Activated naive CD8-positive, alpha-beta T cell treated with anti-CD3 and anti-CD28 coated beads, Interleukin-2, amount 10 ng/mL, durations not matched to agents 7 days and 5 days (primary cell): ENCODE measurements around the gene CSNK1A1. TPM values are rescaled to one million over a fixed set of nuclear protein-coding genes. Genes with fewer than 3 reads are reported as not detected.
A peak's percentile ranks its signal among the peaks of the same experiment; 100 is the strongest.
"Not testable (repeated sequence)": the region's sequence is repeated elsewhere in the genome, so short reads cannot be mapped to it uniquely, and the experiment has no call there.

Experiments
- ATAC-seq: fragments of 150-1000 bp; cut with Tn5 transposase; one replicate; pipeline ENCODE4 v1.10.0; 2021; ENCODE audit warnings: low read depth, moderate library complexity
- POLR2A ChIA-PET: fragments of 350-600 bp; sonication (Branson Sonifier 250); formaldehyde crosslinking; loops from one replicate; lab custom pipeline; 2021; ENCODE audit warnings: antibody characterized with exemption; lab: Charles Lee
- DNase-seq: peaks from one replicate; pipeline ENCODE4 v3.0.0; 2021
- H3K27ac Mint-ChIP-seq: one replicate; pipeline ENCODE4 v1.8.0; 2022; ENCODE audit warnings: mild to moderate bottlenecking, mixed read lengths
- H3K27me3 Mint-ChIP-seq: one replicate; pipeline ENCODE4 v1.8.0; 2022; ENCODE audit warnings: mild to moderate bottlenecking, moderate library complexity, mixed read lengths
- H3K36me3 Mint-ChIP-seq: one replicate; pipeline ENCODE4 v1.8.0; 2021; ENCODE audit warnings: mild to moderate bottlenecking, mixed read lengths
- H3K4me1 Mint-ChIP-seq: one replicate; pipeline ENCODE4 v1.8.0; 2021; ENCODE audit warnings: mixed read lengths
- H3K4me3 Mint-ChIP-seq: one replicate; pipeline ENCODE4 v1.8.0; 2022; ENCODE audit warnings: mild to moderate bottlenecking, moderate library complexity, mixed read lengths
- H3K9me3 Mint-ChIP-seq: one replicate; pipeline ENCODE4 v1.8.0; 2021; ENCODE audit warnings: mixed read lengths
- total RNA-seq, 2 experiments: library from RNA; stranded (reverse); gene quantifications; one replicate each; pipeline ENCODE4 v1.2.3, GENCODE V29; 2021

CSNK1A1 gene
- total RNA-seq, 2 experiments from 2014 or later, result 176 to 191 TPM

DNA sequence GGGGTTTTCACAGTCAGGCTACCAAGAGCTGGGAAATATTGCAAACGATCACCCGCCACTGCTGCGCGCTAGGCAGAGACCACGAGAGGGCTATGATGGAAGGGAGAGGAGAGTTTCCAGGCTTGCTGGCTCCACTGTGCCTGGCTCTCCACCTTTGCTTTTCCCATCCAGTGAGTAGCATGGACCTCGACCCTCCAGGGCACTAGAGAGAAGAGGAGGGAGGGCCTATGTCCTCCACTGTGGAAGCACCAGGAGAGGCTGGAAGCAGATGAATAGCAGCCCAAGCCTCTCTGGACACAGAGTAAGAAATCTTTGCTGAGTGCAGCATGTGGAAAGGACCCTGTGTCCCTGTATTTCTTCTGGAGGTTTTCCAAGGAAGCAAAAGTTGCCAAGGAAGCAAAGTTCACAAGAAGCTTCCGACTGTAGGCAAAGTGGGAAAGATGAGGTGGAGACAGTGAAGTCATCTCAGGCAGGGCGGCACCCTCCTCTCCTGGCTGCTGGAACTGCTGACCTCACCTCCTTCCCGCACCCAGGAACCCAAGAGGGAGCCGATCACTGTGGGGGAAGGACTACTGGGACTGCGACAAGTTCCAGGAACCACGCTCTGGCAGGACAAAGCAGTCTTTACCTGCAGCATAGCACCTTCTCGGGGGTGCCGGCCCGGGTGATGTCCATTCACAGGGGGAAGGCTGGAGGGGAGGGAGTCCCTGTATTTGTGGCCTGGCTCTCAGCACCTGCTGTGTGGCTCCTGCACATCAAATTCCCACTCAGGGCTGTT lies 79.6 kb downstream of the CSNK1A1 start:
- Mint-ChIP-seq H3K4me1 (no peaks in the 10 kb centered on the region), H3K9me3 (no peaks in the 10 kb centered on the region), H3K4me3 (no peak overlapping the region), H3K36me3 (no peaks in the 10 kb centered on the region), H3K27me3 (peaks cover 5% of the 10 kb centered on the region), H3K27ac (no peak overlapping the region)
- DNase-seq (no peak), ATAC-seq (no peak)
- POLR2A ChIA-PET, result no interaction called here

DNA sequence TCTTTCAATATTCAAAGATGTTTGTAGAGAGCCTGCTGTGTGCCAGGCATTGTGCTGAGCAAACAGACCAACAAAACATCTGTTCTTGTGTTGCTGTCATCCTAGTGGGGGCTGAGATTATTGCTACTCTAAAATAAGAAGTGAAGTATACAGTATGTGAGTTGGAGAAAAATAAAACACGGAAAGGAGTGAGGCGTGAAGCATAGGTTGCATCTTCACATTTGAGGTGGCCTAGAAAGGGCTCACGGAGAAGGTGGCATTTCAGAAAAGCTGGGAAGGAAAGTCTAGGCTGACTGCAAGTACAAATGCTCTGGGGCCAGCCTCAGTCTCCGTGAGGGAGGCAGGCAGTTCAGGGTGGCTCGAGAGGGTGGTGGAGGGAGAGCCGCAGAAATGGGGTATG lies 80.3 kb downstream of the CSNK1A1 start:
- no peak for DNase-seq
- ATAC-seq, result no peak
- POLR2A ChIA-PET, result no interaction called here
- no peaks in the 10 kb centered on the region for H3K36me3 Mint-ChIP-seq
- H3K9me3 Mint-ChIP-seq, result no peaks in the 10 kb centered on the region
- H3K27ac Mint-ChIP-seq, result no peak overlapping the region
- H3K4me1 Mint-ChIP-seq, result no peaks in the 10 kb centered on the region
- H3K27me3 Mint-ChIP-seq, result peaks cover 5% of the 10 kb centered on the region
- no peak overlapping the region for H3K4me3 Mint-ChIP-seq

DNA sequence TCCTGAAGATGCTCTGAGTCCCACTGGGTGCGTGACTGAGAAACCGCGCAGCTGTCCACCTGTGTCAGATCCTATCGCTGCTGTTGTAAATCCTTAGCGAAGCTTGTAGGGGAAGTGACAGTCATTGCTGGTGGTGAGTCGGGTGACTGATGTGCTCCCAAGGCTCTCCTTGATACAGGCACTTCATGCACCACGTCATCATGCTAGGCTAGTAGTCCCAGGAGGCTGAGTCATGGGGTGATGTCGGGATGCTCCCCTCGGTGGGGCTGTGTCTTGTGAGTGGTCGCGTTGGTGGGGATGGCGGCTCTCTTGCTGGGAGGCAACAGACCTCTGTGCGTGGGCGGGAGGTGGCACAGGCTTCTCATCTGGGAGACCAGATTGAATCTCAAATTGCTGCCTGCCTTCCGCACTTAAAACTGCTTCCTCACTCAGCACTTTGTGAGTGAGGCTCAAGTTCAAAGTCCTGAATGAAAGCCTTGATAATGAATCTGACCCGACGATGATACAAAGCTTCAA lies 84.7 kb downstream of the CSNK1A1 start:
- no peaks in the 10 kb centered on the region for H3K9me3 Mint-ChIP-seq
- DNase-seq (no peak), ATAC-seq (no peak)
- no peak overlapping the region for H3K4me3 Mint-ChIP-seq
- peaks cover 8% of the 10 kb centered on the region for H3K27me3 Mint-ChIP-seq
- no peaks in the 10 kb centered on the region for H3K4me1 Mint-ChIP-seq
- H3K27ac Mint-ChIP-seq, result no peak overlapping the region
- POLR2A ChIA-PET, result no interaction called here
- H3K36me3 Mint-ChIP-seq, result no peaks in the 10 kb centered on the region

DNA sequence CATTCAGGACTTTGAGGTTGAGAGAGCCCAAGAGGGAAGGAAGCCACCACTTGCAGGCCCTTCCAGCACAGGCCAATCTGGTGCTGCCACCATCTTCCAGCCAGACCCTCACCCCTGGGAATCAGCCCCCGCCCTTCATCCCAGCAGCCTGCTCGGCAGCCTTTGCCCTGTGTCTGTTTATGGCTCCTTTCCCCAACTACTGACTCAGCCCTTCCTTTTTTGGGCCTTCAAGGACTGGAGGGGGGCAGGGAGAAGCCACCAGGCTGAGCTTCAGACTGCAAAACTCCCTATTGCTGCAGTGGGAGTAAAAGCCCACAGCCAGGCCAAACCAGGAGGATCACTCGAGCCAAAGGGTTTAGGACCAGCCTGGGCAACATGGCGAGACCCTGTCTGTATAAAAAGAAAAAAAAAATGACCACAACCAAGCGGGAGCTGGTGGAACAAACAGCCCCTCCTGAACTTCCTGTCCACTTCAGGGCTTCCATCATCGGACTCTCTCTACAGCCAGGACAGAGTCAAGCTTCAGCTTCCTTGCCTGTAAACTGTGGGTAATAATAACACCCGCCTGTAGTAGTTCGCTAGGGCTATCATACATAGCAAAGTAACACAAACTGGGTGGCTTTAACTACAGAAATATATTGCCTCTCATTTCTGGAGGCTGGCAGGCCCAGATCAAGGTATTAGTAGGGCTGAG lies 86.3 kb downstream of the CSNK1A1 start:
- peaks cover 10% of the 10 kb centered on the region for H3K27me3 Mint-ChIP-seq
- no peak overlapping the region for H3K27ac Mint-ChIP-seq
- ATAC-seq, result no peak
- DNase-seq, result no peak
- H3K4me3 Mint-ChIP-seq, result no peak overlapping the region
- no peaks in the 10 kb centered on the region for H3K36me3 Mint-ChIP-seq
- no peaks in the 10 kb centered on the region for H3K9me3 Mint-ChIP-seq
- no peaks in the 10 kb centered on the region for H3K4me1 Mint-ChIP-seq
- POLR2A ChIA-PET, result no interaction called here

DNA sequence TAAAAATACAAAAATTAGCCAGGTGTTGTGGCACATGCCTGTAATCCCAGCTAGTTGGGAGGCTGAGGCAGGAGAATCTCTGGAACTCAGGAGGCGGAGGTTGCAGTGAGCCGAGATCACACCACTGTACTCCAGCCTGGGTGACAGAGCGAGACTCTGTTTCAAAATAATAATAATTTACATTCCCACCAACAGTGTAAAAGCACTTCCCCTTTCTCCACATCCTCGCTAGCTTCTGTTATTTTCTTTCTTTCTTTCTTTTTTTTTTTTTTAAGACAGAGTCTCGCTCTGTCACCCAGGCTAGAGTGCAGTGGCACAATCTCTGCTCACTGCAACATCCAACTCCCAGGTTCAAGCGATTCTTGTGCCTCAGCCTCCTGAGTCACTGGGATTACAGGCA lies 89.3 kb downstream of the CSNK1A1 start:
- ATAC-seq, H3K9me3 Mint-ChIP-seq, H3K4me3 Mint-ChIP-seq, H3K27ac Mint-ChIP-seq, H3K36me3 Mint-ChIP-seq, DNase-seq, H3K4me1 Mint-ChIP-seq, H3K27me3 Mint-ChIP-seq, POLR2A ChIA-PET: not testable (repeated sequence)

DNA sequence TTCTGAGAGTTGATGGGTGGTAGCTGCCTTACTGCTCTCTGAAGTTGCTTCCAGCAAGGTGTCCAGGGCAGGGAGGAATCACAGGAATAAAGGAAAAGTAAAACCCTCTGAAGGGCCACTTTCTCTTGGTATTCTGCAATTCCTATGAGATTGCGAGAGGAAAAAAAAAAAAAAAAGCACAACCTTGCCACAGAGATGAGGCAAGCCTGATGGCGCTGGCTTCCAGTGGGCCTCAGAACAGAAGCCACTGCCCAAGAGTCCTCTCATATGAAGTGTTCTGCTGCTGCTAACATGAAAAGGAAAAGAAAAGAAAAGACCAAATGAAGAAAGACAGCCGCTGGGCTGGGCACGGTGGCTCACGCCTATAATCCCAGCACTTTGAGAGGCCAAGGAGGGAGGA lies 91.3 kb downstream of the CSNK1A1 start:
- Mint-ChIP-seq H3K9me3 (no peaks in the 10 kb centered on the region), H3K27me3 (peaks cover 6% of the 10 kb centered on the region), H3K27ac (no peak overlapping the region), H3K4me1 (peaks cover 4% of the 10 kb centered on the region), H3K36me3 (no peaks in the 10 kb centered on the region), H3K4me3 (no peak overlapping the region)
- no peak for DNase-seq
- no peak for ATAC-seq
- POLR2A ChIA-PET, result no interaction called here

DNA sequence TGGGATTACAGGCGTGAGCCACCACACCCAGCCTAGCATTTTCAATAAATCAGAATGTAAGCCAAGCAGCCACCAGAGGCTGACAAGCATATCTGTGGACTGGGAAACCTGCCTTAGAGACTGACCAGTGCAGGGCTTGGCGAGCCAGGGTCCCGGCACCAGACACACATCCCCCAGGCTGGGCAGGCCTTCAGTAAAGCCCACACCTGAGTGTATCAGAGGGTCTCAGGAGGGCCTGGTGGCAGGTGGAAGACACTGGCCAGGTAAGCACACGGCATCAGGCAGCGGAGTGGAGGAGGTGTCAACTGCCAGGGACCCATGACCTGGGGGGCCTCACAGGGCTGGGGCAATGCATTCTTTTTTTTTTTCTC lies 93.9 kb downstream of the CSNK1A1 start:
- Mint-ChIP-seq H3K4me1 (peaks cover 4% of the 10 kb centered on the region), H3K27me3 (peaks cover 2% of the 10 kb centered on the region), H3K36me3 (no peaks in the 10 kb centered on the region), H3K4me3 (no peak overlapping the region), H3K27ac (no peak overlapping the region), H3K9me3 (no peaks in the 10 kb centered on the region)
- no peak for ATAC-seq
- no peak for DNase-seq
- POLR2A ChIA-PET, result interaction anchor here (0.6 kb wide), 1 partner anchor 78 kb away, joined by 5 read pairs; no protein-coding TSS in a partner anchor

DNA sequence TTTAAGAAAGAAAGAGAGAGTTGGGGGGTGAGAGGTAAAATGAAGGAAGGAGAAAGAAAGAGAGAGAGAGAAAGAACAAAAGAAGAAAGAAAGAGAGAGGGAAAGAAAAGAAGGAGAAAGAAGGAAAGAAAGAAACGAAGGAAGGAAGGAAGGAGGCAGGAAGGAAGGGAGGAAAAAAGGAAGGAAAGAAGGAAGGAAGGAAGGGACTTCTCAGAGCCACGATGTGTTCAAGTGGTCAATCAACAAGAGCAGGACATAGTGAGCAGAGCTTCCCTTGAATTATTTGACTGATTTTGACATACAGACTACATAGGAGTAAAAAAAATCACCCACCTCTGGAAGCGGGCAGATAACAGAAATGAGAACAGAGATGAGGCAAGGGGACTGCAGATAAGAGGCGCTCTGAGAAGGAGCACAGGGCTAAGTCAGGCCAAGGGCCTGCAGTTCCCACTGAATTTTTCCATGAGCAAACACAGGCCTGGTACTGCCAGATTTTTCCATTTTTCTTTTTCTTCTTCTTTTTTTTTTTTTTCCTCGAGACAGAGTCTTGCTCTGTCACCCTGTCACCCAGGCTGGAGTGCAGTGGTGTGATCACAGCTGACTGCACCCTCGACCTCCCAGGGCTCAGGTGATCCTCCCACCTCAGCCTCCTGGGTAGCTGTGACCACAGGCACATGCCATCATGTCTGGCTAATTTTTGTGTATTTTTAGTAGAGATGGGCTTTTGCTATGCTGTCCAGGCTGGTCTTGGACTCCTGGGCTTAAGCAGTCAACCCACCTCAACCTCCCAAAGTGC lies 94.4 kb downstream of the CSNK1A1 start:
- Mint-ChIP-seq H3K36me3 (no peaks in the 10 kb centered on the region), H3K27ac (no peak overlapping the region), H3K9me3 (no peaks in the 10 kb centered on the region), H3K4me1 (peaks cover 7% of the 10 kb centered on the region), H3K4me3 (no peak overlapping the region), H3K27me3 (peaks cover 2% of the 10 kb centered on the region)
- no peak for ATAC-seq
- POLR2A ChIA-PET, result no interaction called here
- no peak for DNase-seq

DNA sequence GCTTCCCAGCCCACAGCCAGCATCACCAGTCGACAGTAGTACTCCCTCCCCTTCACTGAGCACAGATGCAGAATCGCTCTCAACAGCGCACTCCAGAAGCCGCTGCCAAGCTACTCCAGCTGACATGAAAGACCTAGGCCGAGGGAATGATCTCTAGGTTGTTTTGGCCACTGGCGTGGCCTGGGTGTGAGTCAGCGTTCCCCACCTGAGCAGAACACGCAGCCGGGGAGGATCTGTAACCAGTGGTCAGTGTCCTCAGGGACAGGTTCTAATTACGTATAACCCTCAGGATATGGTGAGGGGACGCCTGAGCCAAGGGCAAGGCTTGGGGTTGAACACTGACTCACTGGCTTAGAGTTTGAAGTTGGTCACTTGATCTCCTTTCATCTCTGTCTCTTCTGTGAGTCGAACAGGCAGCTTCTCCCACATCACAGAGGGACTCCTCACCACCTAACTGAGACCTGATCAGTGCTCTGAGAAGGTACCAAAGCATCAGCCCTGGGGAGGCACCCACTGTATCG lies 95.3 kb downstream of the CSNK1A1 start:
- no peaks in the 10 kb centered on the region for H3K36me3 Mint-ChIP-seq
- DNase-seq (no peak), ATAC-seq (peak; percentile 65)
- peaks cover 2% of the 10 kb centered on the region for H3K27me3 Mint-ChIP-seq
- POLR2A ChIA-PET, result no interaction called here
- H3K9me3 Mint-ChIP-seq, result no peaks in the 10 kb centered on the region
- H3K4me3 Mint-ChIP-seq, result no peak overlapping the region
- H3K4me1 Mint-ChIP-seq, result peaks cover 7% of the 10 kb centered on the region
- H3K27ac Mint-ChIP-seq, result no peak overlapping the region

DNA sequence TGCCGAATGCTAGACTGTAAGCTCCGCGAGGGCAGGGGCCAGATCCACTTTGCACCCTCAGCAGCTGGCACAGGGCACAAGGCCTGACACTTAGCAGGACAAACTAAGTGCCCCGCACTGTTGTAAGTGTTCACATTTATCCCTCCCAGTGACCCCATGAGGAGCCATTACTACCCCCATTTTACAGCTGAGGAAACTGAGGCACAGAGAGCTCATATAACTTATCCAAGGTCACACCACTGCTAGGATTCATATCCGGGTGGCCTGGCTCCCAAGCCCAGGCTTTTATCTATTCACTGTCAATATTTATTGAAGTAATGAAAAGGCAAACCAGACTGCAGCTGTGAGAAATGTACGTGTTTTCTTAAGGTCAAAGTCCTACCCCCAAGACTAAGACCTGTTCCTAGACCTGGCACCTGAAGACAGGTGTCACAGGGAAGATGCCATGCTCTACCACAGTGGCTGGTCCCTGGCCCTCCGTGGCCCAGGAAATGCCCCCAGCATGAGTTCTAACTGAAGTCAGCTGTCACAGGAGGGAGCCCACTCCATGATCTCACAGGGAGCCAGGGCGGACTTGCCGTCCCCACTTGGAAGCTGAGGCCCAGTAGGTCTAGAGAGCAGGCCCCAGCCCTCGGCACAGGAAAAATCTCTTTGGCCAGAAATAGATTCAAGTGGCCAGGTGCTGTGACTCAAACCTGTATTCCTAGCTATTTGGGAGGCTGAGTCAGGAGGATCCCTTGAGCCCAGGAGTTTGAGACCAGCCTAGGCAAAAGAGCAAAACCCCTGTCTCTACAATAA lies 97.4 kb downstream of the CSNK1A1 start:
- no peaks in the 10 kb centered on the region for H3K27me3 Mint-ChIP-seq
- DNase-seq, result no peak
- no peak overlapping the region for H3K27ac Mint-ChIP-seq
- ATAC-seq, result no peak
- no peak overlapping the region for H3K4me3 Mint-ChIP-seq
- no peaks in the 10 kb centered on the region for H3K9me3 Mint-ChIP-seq
- POLR2A ChIA-PET, result no interaction called here
- H3K4me1 Mint-ChIP-seq, result peaks cover 7% of the 10 kb centered on the region
- H3K36me3 Mint-ChIP-seq, result no peaks in the 10 kb centered on the region

DNA sequence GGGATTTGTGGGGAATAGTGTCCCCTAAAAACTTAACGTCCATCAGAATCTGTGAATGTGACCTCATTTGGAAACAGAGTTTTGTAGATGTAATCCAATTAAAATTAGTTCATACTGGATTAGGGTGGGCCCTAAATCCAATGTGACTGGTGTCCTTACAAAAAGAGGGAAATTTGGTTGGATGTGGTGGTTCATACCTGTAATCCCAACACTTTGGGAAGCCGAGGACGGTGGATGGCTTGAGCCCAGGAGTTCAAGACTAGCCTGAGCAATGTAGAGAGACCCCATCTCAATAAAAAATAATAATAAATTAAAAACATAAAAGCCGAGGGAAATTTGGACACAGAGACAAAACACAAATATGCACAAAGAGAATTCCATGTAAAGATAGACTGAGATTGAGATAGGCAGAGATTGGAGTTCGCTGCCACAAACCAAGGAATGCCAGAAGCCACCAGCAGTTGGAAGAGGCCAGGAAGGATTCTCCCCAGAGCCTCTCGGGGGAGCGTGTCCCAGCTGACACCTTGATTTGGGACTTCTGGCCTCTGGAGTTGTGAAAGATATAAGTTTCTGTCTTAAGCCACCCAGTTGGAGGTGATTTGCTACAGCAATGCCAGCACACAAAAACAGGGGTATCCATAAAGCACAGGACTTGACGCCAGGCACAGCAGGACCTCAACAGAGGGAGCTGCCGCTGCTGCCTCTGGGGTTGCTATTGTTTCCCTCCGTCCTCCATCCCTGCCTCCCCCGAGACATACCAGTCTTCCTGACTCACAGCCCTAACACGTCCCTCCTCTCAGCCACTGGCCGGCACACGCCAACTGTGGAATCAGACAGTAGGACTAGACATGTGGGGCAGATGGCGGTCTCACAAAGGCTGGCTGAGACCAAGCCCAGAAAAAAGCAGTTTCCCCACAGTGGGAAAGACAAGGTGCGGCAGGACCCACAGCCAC lies 98.3 kb downstream of the CSNK1A1 start:
- Mint-ChIP-seq H3K4me1 (peaks cover 7% of the 10 kb centered on the region), H3K27me3 (no peaks in the 10 kb centered on the region), H3K9me3 (no peaks in the 10 kb centered on the region), H3K27ac (no peak overlapping the region), H3K36me3 (no peaks in the 10 kb centered on the region), H3K4me3 (no peak overlapping the region)
- POLR2A ChIA-PET, result no interaction called here
- DNase-seq, result no peak
- no peak for ATAC-seq
